GM21737 (cell line): Measurements from ENCODE around the gene ACAD8.

Source experiments
- ATAC-seq: cut with Tn5 transposase; IDR thresholded peaks from one replicate; pipeline ENCODE4 v1.9.1; 2021; ENCODE audit warnings: mild to moderate bottlenecking, moderate library complexity; ENCODE audit not compliant: unreplicated experiment

The ACAD8 gene

GRCh38 chr11:134288486-134288885 lies 35.1 kb downstream of the ACAD8 start:
- ATAC-seq, result no peak

GRCh38 chr11:134289167-134289566 lies 35.8 kb downstream of the ACAD8 start:
- no peak for ATAC-seq

GRCh38 chr11:134289789-134290188 lies 36.4 kb downstream of the ACAD8 start:
- no peak for ATAC-seq

GRCh38 chr11:134290646-134291045 lies 37.3 kb downstream of the ACAD8 start:
- no peak for ATAC-seq

GRCh38 chr11:134291196-134291595 lies 37.8 kb downstream of the ACAD8 start:
- no peak for ATAC-seq

GRCh38 chr11:134292661-134293060 lies 39.3 kb downstream of the ACAD8 start:
- ATAC-seq, result no peak

GRCh38 chr11:134293119-134294113 lies 40.0 kb downstream of the ACAD8 start:
- no peak for ATAC-seq

GRCh38 chr11:134294664-134295063 lies 41.3 kb downstream of the ACAD8 start:
- no peak for ATAC-seq

GRCh38 chr11:134312223-134312622 lies 58.9 kb downstream of the ACAD8 start:
- ATAC-seq, result no peak

GRCh38 chr11:134312807-134313206 lies 59.4 kb downstream of the ACAD8 start:
- ATAC-seq, result no peak

- no peak for ATAC-seq
These were observed 60.0 kb downstream of the ACAD8 start for GRCh38 chr11:134313379-134313778.

GRCh38 chr11:134313821-134314607 lies 60.6 kb downstream of the ACAD8 start:
- ATAC-seq, result no peak
